Small intestine (tissue), 7 donors: ENCODE data around the gene PPP1R15B. TPM values are rescaled to one million over a fixed set of nuclear protein-coding genes. Genes with fewer than 3 reads are reported as not detected.

Experiments used
- DNase-seq, 2 donors: peaks; one replicate each; pipeline versions ENCODE4 v3.0.0 to v3.0.0-alpha.2; 2013
- FAIRE-seq: peaks from 2 replicates; lab custom pipeline; 2012; peaks lifted over from hg19 to GRCh38; lab: Jason Lieb, UNC
- H3K27ac ChIP-seq, 3 donors: one replicate each; pipeline ENCODE4 v1.5.1; 2013; ENCODE audit warnings: low read length in 2 of 3, mild to moderate bottlenecking in 2 of 3, control low read depth in 1 of 3, inconsistent platforms in 1 of 3, low read depth in 1 of 3, moderate library complexity in 1 of 3
- H3K27me3 ChIP-seq, 3 donors: one replicate each; pipeline ENCODE4 v1.6.1; 2013; ENCODE audit warnings: low read length in 3 of 3, inconsistent platforms in 1 of 3; ENCODE audit not compliant: control insufficient read depth in 3 of 3, insufficient read depth in 3 of 3
- H3K36me3 ChIP-seq, 3 donors: one replicate each; pipeline ENCODE4 v1.6.1; 2013; ENCODE audit warnings: low read length in 3 of 3, inconsistent platforms in 1 of 3, low read depth in 1 of 3, mild to moderate bottlenecking in 1 of 3, moderate library complexity in 1 of 3; ENCODE audit not compliant: control insufficient read depth in 3 of 3, insufficient read depth in 2 of 3
- H3K4me1 ChIP-seq, 3 donors: one replicate each; pipeline ENCODE4 v1.6.1; 2013; ENCODE audit warnings: low read length in 2 of 3, inconsistent platforms in 1 of 3, low read depth in 1 of 3, mild to moderate bottlenecking in 1 of 3, moderate library complexity in 1 of 3; ENCODE audit not compliant: control insufficient read depth in 3 of 3, insufficient read depth in 2 of 3
- H3K4me3 ChIP-seq, 3 donors: one replicate each; pipeline ENCODE4 v1.5.1; 2013; ENCODE audit warnings: low read length in 3 of 3, control low read depth in 1 of 3, inconsistent platforms in 1 of 3, low read depth in 1 of 3, mild to moderate bottlenecking in 1 of 3, moderate library complexity in 1 of 3
- H3K9me3 ChIP-seq, 2 donors: one replicate each; pipeline ENCODE4 v1.6.1; 2013; ENCODE audit warnings: low read depth in 1 of 2, low read length in 1 of 2; ENCODE audit not compliant: control insufficient read depth in 2 of 2, insufficient read depth in 1 of 2
- WGBS, 3 donors: extraction: QIAGEN DNeasy Blood & Tissue Kit; methylation state at CpG; one replicate each; pipeline ENCODE4 v1.1.7; 2013; 5-methylcytosine and 5-hydroxymethylcytosine counted together
- polyA plus RNA-seq, 4 donors: library from polyadenylated mRNA; stranded (reverse) in 3 of 4; unstranded in 1 of 4; fragments of 200-250 nt in 3 of 4; fragments of 120-200 nt in 1 of 4; gene quantifications; one replicate each; pipeline versions ENCODE4 v1.2.1 to v1.2.3, GENCODE V29; 2013
- donor health status: healthy with polysubstance abuse.
- donor health status: control.
- donor health status: control.
- donor health status: Bipolar disorder and iron deficiency.
- donor health status: healthy.

PPP1R15B gene
- polyA plus RNA-seq, 4 donors: 9.4 to 48.1 (median 17.7) TPM

- H3K36me3 ChIP-seq: peaks cover 8 to 79% (median 39%) of the 10 kb centered on the region in 3 donors
- DNase-seq (no peak), FAIRE-seq (no peak)
- H3K4me3 ChIP-seq: no peak overlapping the region
- no peaks in the 10 kb centered on the region for H3K9me3 ChIP-seq
- H3K27me3 ChIP-seq: no peaks in the 10 kb centered on the region
- H3K27ac ChIP-seq: peak overlapping the region in 1 of 3 donors; percentile 9
- WGBS, 3 donors: 86 to 92% (median 89%) methylated on average over 6 of the region's 6 CpGs
- peaks cover 0 to 2% (median 0%) of the 10 kb centered on the region in 3 donors for H3K4me1 ChIP-seq
These were observed 29.9 kb upstream of the PPP1R15B start for GRCh38 chr1:204441558-204441957.

GRCh38 chr1:204439621-204440375 is 28.2 kb upstream of the PPP1R15B start:
- Histone ChIP-seq H3K4me1 (peaks cover 0 to 8% (median 0%) of the 10 kb centered on the region in 3 donors), H3K27me3 (no peaks in the 10 kb centered on the region), H3K4me3 (no peak overlapping the region), H3K27ac (no peak overlapping the region), H3K9me3 (no peaks in the 10 kb centered on the region), H3K36me3 (peaks cover 8 to 69% (median 32%) of the 10 kb centered on the region in 3 donors)
- 78 to 85% (median 84%) methylated on average over 13 of the region's 13 CpGs for WGBS, 3 donors
- no peak for DNase-seq
- no peak for FAIRE-seq

DNA sequence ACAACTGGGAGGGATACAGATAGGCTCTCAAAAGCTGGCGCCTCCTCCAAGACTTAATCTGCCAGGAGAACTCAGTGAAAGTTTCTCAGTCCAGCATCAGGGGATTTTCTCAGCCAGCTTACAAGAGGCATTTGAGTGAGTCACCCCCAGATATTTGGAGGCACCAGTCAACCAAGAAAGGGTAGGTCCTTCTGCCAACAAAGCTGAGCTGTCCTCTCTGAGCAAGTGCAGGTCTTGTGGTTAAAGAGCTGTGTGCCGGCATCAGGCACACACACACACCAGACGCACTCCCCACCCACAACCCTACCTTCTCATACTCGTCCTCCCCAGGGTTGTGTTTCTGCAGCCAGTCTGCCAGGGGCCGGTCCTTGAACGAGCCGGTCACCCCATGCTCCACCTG is 27.0 kb upstream of the PPP1R15B start:
- no peaks in the 10 kb centered on the region for H3K27me3 ChIP-seq
- no peak for DNase-seq
- H3K4me1 ChIP-seq: peaks cover 0 to 10% (median 0%) of the 10 kb centered on the region in 3 donors
- no peak overlapping the region for H3K27ac ChIP-seq
- no peaks in the 10 kb centered on the region for H3K9me3 ChIP-seq
- H3K36me3 ChIP-seq: peaks cover 8 to 71% (median 36%) of the 10 kb centered on the region in 3 donors
- H3K4me3 ChIP-seq: no peak overlapping the region
- no peak for FAIRE-seq
- WGBS, 3 donors: 85 to 87% (median 86%) methylated on average over 7 of the region's 7 CpGs

DNA sequence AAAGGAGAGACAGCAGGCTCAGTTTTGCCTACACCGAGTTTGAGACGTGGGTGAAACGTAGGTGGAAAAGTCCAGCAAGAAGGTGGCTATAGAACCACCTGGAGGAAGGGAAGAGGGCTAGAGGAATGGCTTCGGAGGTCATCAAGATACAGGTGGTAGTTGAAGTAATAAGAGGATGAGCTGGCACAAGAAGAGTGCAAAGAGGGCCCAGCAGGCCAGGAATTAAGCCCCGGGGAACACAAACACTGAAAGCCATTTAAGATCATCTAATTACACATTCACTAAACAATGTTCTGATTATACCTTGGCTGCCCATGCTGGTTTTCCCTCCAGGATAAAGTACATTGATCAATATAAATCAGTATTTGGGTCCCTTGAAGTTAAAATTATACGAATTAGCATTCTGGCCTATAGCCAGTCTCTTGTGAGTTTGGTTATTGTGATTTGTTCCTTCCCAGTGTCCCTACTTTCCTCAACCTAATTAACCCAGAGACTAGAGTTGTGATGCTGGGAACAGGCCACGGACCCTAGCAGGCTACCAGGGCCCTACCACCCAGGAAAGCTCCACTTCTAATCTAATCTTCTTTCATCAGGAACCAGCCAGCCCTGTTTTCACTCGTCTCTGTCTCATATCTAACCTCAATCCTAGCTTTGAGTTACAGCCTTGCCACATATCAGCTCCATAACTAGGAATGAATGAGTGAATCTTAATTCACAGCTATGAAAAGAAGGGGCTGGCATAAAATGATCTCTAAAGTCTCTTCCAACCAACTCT is 26.4 kb upstream of the PPP1R15B start:
- DNase-seq (no peak), FAIRE-seq (no peak)
- Histone ChIP-seq H3K9me3 (no peaks in the 10 kb centered on the region), H3K27ac (no peak overlapping the region), H3K4me3 (no peak overlapping the region), H3K27me3 (no peaks in the 10 kb centered on the region), H3K36me3 (peaks cover 10 to 71% (median 31%) of the 10 kb centered on the region in 3 donors), H3K4me1 (peaks cover 0 to 10% (median 0%) of the 10 kb centered on the region in 3 donors)
- 82 to 85% (median 84%) methylated on average over 8 of the region's 8 CpGs for WGBS, 3 donors

- Histone ChIP-seq H3K9me3 (no peaks in the 10 kb centered on the region), H3K4me3 (no peak overlapping the region), H3K27ac (peak overlapping the region in 1 of 3 donors; percentile 65), H3K4me1 (peaks cover 0 to 10% (median 0%) of the 10 kb centered on the region in 3 donors), H3K36me3 (peaks cover 10 to 64% (median 19%) of the 10 kb centered on the region in 3 donors), H3K27me3 (no peaks in the 10 kb centered on the region)
- FAIRE-seq: no peak
- no peak for DNase-seq
- 95 to 99% (median 95%) methylated on average over 3 of the region's 3 CpGs for WGBS, 3 donors
These were observed 24.3 kb upstream of the PPP1R15B start for GRCh38 chr1:204435872-204436271.

DNA sequence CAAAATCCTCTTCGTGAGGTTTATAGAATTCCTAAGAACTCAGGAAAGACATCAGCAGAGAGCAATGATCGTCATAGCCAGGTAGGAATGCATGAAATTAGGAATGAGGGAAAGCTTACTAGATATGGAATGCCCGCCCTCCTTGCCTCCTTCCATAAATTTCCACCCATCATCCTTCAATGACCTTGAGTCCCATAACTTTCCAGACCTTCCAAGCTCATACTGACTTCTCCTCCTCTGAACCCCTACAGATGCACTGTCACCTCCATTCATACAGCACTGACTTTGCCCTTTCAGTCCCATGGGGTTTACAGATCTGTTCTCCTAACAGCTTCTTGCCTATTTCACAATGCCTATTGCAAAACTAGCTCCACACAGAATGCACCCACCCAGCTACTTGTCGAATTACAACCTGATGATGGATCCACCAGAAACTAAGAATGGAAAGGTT is 23.8 kb upstream of the PPP1R15B start:
- FAIRE-seq: no peak
- peak in 1 of 2 donors; percentile 79 for DNase-seq
- H3K9me3 ChIP-seq: no peaks in the 10 kb centered on the region
- H3K4me1 ChIP-seq: peaks cover 0 to 10% (median 0%) of the 10 kb centered on the region in 3 donors
- no peak overlapping the region for H3K4me3 ChIP-seq
- H3K27me3 ChIP-seq: no peaks in the 10 kb centered on the region
- H3K36me3 ChIP-seq: peaks cover 10 to 67% (median 19%) of the 10 kb centered on the region in 3 donors
- H3K27ac ChIP-seq: peak overlapping the region in 1 of 3 donors; percentile 73
- 88 to 92% (median 89%) methylated on average over 4 of the region's 4 CpGs for WGBS, 3 donors

DNA sequence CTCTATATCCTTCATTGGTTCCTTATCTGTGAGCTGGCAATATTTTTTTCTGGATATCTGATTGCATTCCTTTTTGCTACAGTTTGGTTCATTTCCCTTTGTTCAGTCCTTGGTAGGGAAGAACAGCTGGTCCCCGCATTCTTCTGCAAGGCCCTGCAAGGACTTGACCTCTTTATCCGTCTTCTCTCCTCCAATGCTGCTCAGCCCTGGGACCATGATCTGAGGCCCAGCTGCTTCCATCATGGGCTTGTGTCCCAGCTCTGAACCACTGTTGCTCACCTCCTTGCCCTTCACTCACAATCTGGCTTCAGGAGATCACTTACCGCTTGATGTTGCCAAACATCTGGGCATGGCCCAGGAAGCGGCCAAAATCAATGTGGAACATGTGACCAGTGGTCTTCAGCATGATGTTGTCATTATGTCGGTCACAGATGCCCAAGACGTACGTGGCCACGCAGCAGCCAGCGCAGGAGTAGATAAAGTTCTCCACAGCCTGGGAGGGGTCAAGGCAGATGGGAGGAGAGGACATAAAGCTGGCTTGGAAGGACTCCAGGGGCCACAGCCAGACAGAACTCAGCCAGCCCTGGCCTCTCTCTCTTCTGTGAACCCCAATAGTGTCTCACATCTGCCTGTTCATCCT is 22.6 kb upstream of the PPP1R15B start:
- Histone ChIP-seq H3K36me3 (peaks cover 8 to 68% (median 23%) of the 10 kb centered on the region in 3 donors), H3K9me3 (no peaks in the 10 kb centered on the region), H3K4me3 (no peak overlapping the region), H3K27ac (no peak overlapping the region), H3K4me1 (peaks cover 0 to 10% (median 0%) of the 10 kb centered on the region in 3 donors), H3K27me3 (no peaks in the 10 kb centered on the region)
- DNase-seq: no peak
- no peak for FAIRE-seq
- 88 to 93% (median 90%) methylated on average over 9 of the region's 9 CpGs for WGBS, 3 donors

DNA sequence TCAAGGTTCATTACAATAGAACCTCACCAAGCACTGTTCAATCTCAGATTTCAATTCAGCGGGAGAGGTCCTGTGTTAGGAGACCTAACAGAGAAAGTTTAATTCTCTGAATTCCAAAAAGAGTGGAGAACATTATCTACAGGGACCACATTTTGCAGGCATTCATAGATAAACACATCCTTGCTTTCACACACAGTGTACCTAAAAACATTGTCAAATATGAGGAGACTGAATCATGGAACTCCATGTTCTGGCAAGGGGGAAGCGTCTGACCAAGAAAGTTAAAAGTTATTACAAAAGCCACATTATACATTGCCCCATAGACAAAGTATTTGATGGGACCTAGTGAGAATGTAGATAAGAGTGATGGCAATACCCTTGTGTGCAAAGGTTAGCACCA is 21.1 kb upstream of the PPP1R15B start:
- DNase-seq: no peak
- peaks cover 0 to 10% (median 0%) of the 10 kb centered on the region in 3 donors for H3K4me1 ChIP-seq
- H3K27ac ChIP-seq: no peak overlapping the region
- H3K27me3 ChIP-seq: no peaks in the 10 kb centered on the region
- peaks cover 5 to 67% (median 14%) of the 10 kb centered on the region in 3 donors for H3K36me3 ChIP-seq
- no peak for FAIRE-seq
- WGBS, 3 donors: 94 to 98% (median 97%) methylated on average over 2 of the region's 2 CpGs
- H3K9me3 ChIP-seq: no peaks in the 10 kb centered on the region
- no peak overlapping the region for H3K4me3 ChIP-seq
